Epithelial cell of proximal tubule (primary cell): ENCODE results near the gene TNFAIP2. TPM values are rescaled to one million over a fixed set of nuclear protein-coding genes. Genes with fewer than 3 reads are reported as not detected.
A peak's percentile ranks its signal among the peaks of the same experiment; 100 is the strongest.

Experiments
- DNase-seq: peaks from one replicate; pipeline ENCODE4 v3.0.0-alpha.2; 2011; ENCODE audit warnings: low read depth
- H3K4me3 ChIP-seq: 2 replicates; pipeline ENCODE4 v1.5.1; 2011; ENCODE audit warnings: low read depth, mild to moderate bottlenecking, low read length
- total RNA-seq: library from RNA; depleted of rRNA; stranded (reverse); fragments of >200 nt; gene quantifications from 2 replicates; pipeline ENCODE4 v1.2.3, GENCODE V29; 2015
- TF ChIP-seq, protein P1 (sequence below): conservative IDR thresholded peaks from 2 replicates; pipeline ENCODE4 v1.5.1; 2012; ENCODE audit warnings: low read depth, mild to moderate bottlenecking, low read length

The TNFAIP2 gene
- total RNA-seq, 1 donor from 2014 or later = 155 TPM

DNA sequence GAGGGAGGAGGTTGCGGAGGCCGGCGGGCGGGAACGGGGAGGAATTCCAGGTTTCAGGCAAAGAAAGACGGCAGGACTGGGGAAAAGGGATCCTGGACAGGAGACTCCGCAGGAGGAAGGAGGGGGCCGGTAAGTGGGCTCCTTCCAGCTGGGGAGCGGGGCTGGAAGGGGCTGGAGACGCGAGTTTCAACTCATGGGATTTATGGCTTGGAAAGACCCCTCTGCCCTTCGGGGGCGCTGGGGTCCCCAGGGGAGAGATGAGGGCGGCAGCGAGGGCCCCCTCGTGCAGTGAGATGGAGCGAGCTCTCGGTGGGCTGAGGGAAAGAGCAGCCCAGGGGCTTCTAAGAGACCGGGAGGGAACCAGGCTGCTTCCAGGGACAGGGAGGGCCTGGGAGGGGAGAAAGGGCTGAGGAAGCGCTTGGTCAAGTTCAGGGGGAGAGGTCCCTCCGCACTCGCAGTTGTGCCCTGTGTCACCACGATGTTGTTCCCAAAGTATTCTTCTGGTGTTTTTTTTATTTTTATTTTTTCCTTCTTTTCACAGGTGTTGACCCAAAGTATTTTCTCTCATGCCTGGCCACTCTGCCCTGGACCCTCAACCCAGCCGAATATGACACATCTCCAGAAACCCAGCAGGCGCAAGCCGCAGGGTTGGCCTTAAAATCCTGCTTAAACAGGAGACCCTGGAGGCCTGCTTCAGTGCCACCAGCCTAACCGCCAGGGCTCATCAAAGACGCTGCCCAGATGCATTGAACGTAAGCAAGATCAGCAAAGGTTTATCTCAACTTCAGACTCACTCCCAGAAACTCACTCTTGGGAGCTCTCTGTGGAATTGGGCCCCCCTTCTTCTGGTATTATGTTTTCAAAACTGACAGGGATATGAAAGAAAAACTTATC is 16.1 kb downstream of the TNFAIP2 start:
- H3K4me3 ChIP-seq = no peak overlapping the region
- DNase-seq = no peak
- TF ChIP-seq, protein P1, sequence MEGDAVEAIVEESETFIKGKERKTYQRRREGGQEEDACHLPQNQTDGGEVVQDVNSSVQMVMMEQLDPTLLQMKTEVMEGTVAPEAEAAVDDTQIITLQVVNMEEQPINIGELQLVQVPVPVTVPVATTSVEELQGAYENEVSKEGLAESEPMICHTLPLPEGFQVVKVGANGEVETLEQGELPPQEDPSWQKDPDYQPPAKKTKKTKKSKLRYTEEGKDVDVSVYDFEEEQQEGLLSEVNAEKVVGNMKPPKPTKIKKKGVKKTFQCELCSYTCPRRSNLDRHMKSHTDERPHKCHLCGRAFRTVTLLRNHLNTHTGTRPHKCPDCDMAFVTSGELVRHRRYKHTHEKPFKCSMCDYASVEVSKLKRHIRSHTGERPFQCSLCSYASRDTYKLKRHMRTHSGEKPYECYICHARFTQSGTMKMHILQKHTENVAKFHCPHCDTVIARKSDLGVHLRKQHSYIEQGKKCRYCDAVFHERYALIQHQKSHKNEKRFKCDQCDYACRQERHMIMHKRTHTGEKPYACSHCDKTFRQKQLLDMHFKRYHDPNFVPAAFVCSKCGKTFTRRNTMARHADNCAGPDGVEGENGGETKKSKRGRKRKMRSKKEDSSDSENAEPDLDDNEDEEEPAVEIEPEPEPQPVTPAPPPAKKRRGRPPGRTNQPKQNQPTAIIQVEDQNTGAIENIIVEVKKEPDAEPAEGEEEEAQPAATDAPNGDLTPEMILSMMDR = no peak

DNA sequence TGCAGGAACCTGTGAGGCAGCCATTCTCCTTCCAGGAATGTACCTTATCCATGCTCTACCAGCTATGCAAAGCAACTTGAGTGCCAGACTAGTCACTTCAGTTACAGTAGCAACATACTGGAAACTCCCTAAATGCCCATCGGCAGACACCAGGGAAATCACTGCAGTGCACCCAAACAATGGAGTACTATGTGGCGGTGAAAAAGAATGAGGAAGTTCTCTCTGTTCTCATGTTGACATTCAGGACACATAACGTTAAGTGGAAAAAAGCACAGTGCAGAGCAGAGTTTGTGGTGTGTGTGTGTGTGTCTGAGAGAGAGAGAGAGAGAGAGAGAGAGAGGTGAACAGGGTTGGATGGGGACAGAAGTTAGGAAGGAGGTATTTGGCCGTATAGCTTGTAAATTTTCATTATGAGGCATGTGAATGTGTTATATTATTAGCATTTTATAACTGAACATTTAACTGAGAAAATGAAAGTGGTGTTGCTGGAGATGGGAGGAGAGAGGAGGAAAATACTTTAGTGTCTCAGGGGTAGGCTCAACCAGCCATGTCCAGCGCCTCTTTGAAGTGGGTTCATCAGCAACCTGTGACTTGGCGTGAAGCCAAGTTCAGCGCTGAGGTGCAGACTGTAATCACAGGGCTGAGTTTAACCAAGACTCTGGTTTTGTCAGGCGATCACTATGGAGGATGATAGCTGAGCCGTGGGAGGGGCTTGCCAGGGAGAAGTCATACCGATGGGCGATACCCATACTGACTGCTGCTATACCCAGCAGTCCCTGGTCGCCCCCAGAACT is 17.3 kb downstream of the TNFAIP2 start:
- peak; percentile 92 for DNase-seq
- TF ChIP-seq, protein P1 = no peak
- no peak overlapping the region for H3K4me3 ChIP-seq

DNA sequence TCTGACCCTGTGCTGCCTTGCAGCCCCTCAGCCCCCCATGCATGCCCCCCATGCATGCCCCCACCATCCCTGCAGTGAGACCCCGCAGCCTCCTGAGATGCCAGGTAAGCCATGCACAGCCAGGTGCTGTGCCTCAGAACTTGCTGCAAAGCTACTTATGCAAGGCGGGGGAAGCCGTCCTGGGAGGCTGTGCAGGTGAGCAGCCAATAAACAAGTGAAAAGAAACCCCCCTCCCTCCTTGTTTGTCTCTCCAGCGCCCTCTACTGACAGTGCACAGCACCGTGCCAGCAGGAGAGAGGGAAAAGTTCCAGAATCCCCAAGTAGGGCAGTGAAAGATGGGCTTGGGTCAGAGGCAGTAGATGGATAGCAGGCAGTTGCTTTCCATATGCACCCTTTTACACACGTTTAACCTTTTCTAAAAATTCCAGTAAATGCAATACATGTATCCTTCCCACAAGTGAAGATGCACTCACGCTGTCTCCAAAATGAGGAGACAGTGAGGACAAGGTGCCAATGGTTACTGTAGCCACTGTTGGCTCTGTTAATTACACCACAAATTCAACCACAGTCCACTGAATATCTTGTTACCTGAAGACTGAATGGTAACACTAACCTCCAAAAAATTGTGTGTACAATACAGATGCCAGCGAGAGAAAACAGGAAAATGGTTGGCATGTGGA is 18.0 kb downstream of the TNFAIP2 start:
- TF ChIP-seq, protein P1 = peak; percentile 90
- DNase-seq = no peak
- H3K4me3 ChIP-seq = no peak overlapping the region

DNA sequence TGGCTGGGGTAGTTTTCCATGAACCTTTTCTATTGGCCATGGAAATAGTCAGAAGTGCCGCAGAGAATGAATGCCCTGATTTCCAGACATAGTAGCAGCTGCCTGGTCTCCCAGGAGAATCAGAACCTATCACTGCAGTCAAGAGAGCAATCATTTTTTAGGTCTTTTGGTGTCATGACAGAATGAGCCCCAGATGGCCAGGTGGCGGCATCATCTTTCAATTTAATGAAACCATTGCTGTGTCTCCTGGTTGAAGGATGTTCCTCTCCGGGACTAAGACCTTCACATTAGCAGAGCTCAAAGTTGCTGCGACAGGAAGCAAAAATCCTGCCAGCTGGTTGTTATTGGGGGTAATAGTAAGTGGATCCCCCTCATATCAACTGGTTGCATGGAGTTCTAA is 18.8 kb downstream of the TNFAIP2 start:
- TF ChIP-seq, protein P1 = no peak
- H3K4me3 ChIP-seq = no peak overlapping the region
- no peak for DNase-seq

DNA sequence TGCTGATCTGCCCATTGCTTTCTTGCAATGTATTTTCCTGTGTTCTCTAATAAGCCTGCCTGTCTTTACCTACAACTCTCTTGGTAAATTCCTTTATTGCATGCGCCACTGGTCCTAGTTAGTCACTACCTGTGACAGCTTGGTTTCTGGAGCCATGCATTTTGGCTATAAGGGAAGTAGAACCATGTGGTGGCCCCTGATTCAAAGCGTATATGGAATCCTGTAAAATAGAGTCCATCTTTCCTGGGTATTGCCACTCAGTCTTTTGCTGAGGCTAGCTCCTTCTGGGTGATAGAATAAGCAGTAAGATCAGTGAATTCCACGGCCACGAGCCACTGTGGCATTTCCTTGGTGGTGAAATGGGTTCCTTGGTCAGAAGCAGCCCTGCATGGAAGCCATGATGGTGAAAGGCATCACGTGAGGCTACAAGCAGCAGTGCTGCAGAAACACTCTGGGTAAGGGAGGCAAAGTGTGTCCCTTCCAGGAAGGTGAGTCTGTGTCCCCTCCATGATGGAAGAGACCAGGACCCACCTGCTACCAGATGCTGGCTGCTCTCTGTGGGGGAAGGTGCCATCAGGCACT is 19.6 kb downstream of the TNFAIP2 start:
- DNase-seq = no peak
- TF ChIP-seq, protein P1 = no peak
- H3K4me3 ChIP-seq = no peak overlapping the region

DNA sequence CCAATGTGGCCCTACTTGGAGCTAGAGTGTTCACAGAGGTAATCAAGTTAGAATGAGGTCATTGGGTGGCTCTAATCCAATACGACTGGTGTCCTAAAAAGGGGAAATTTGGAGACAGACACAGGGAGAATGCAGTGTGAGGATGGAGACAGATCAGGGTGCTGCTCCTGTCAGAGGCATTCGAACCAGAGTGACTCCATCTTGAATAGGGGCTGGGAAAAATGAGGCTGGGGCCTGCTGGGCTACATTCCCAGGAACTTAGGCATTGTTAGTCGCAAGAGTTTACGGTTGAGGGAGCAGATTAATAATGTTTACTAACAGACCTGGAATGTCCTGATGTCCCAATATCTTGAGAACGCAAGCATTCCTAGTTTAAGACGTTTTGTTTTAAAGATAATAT is 20.2 kb downstream of the TNFAIP2 start:
- H3K4me3 ChIP-seq = no peak overlapping the region
- TF ChIP-seq, protein P1 = no peak
- no peak for DNase-seq
